GM19395 (cell line): ENCODE measurements around the gene CHAC2.
"Not testable (repeated sequence)": the region's sequence is repeated elsewhere in the genome, so short reads cannot be mapped to it uniquely, and the experiment has no call there.

ENCODE experiments used
- ATAC-seq: cut with Tn5 transposase; IDR thresholded peaks from one replicate; pipeline ENCODE4 v1.9.1; 2021; ENCODE audit warnings: mild to moderate bottlenecking, moderate library complexity; ENCODE audit not compliant: unreplicated experiment

The CHAC2 gene

GRCh38 chr2:53767405-53768241, at the start of gene CHAC2:
TSS of gene CHAC2 (plus strand) at chr2:53767804. CDS start at chr2:53767887, 83 bp downstream.
- peak; percentile 93 for ATAC-seq

DNA sequence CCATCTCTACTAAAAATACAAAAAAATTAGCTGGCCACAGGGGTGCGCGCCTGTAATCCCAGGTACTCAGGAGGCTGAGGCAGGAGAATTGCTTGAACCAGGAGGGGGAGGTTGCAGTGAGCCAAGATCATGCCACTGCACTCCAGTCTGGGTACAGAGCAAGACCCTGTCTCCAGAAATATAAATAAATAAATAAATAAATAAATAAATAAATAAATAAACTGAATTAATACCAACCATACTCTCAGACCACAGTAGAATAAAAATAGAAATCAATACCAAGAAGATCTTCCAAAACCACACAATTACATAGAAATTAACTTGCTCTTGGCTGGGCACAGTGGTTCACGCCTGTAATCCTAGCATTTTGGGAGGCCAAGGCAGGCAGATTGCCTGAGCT, 46.7 kb upstream of the CHAC2 start:
- not testable (repeated sequence) for ATAC-seq

GRCh38 chr2:53724536-53724935, 43.1 kb upstream of the CHAC2 start:
- ATAC-seq = no peak

DNA sequence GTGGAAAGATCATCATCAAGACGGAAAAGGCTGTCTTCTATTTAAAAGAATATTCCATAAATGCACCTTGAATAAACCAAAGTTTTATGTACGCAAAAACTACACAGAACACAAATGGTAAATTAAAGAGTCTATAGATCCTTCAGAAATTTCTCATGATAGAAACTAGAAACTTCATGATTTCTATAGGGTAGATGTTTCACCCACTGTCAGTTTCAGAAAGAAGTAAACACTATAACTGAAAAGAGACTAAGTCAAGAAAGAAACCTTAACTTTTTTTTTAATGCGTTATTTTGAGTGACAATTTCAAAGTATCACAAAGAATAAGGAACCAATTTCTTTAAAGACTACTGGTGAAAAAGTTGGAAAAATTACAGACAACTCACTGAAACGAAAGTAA, 41.9 kb upstream of the CHAC2 start:
- no peak for ATAC-seq

GRCh38 chr2:53727921-53728320, 39.7 kb upstream of the CHAC2 start:
- no peak for ATAC-seq

GRCh38 chr2:53729143-53729762, 38.4 kb upstream of the CHAC2 start:
- ATAC-seq = no peak

DNA sequence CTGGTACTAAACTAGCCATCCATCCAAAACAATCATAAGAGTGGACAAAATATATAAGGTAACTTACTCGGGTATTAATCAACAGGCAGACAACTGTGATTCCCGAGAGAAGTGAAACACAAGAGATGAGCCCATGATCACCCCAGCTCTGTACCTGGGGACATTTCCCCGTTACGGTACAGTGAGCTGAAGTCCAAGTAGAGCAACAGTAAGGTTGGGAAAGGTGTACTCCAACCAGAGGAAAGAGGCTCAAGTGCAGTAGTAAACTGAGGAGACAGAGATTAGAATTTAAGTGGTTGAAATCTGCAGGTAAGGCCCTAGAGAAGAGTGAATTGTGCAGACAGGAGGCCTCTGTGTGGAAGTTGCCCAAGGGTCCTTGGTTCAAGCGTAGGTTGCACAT, 30.5 kb upstream of the CHAC2 start:
- no peak for ATAC-seq

GRCh38 chr2:53739032-53739431, 28.6 kb upstream of the CHAC2 start:
- ATAC-seq = no peak

DNA sequence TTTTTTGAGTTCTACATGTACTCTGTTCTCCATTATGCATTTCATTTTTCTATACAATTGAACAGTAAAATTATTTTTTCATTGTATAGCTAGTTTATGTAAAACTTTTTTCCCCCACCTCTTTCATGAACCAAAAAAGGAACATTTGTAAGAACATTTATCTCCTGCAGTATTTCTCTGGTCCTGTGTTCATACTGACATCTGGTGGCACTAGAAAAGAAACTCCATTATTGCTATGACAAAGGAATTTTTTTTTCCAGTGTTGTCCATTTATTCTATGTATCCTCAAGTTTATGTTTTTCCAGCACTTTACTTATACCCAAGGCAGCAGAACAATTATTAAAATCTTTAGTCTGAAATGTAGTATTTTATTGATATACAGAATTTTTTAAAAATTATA, 27.4 kb upstream of the CHAC2 start:
- no peak for ATAC-seq

GRCh38 chr2:53744395-53745065, 23.1 kb upstream of the CHAC2 start:
- no peak for ATAC-seq

- ATAC-seq = peak; percentile 38
Observed at GRCh38 chr2:53750041-53750768, 17.4 kb upstream of the CHAC2 start.

DNA sequence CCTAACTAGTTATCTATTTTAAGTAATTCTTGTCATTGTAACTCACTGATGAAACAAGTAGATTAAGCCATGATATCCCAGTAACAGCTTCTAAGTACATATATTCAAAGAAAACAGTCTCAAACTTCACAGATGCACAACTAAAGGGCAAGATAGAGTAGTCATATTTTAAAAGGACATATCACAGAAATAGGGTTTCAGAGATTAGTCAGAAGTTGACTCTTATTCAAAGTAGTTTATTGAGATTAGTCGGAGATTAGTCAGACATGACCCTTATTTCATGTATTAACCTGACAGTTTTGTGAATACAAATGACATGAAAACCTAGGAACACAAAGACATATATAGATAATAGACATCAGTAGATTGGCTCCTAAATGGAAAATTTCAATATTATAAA, 15.9 kb upstream of the CHAC2 start:
- peak; percentile 95 for ATAC-seq

- ATAC-seq = no peak
Observed at GRCh38 chr2:53752385-53752784, 15.2 kb upstream of the CHAC2 start.

DNA sequence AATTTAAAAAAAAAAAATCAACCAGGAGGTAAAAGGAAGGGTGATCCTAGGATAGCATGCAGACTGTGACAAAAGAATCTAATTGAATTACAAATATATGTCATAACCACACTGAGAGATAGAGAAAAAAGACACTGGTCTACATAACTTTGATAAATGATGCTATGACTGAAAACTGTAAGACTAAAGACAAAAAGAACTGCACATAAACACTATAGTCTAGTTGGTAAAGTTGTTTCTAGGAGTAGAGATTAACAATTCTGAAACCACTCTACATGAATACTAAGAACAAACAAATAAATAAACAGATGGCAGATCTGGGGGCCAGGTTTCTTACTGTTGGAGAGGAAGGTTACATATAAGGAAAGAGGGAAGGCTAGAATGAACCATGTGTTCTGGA, 14.6 kb upstream of the CHAC2 start:
- no peak for ATAC-seq

DNA sequence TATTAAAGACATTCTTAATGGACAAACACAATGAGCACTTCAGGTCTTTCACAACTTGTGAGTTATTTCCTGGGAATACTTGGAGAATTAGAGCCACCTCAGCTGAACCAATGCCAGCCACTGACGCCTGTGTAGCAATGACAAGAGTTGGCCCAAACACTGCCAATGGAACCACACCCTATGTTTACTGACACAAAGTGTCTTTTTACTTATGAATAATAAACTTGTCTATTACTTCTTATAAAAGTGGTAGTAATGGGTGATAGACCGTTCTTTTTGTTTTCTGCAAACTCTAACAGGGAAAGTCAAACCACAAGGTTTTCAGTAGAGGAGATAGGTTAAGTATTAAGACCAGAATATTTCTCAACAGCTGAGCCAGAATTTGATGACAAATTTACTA, 12.5 kb upstream of the CHAC2 start:
- ATAC-seq = no peak

GRCh38 chr2:53756644-53757043, 11.0 kb upstream of the CHAC2 start:
- ATAC-seq = no peak

GRCh38 chr2:53757206-53757605, 10.4 kb upstream of the CHAC2 start:
- ATAC-seq = not testable (repeated sequence)

GRCh38 chr2:53765767-53766166, 1.8 kb upstream of the CHAC2 start:
- no peak for ATAC-seq

DNA sequence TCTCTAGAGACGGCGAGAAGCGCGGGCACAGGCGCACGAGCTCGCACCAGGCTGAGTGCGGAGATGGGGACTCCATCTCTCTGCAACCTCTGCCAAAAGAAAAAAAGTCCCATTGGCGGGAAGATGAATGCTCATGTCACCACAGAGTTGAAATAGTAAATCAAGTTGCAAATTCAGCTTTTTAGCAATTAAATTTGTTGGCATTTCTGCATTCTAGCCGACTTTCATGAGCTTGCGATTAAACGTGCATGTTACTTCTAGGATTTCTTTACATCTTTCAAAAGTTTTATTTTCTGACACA, 588 bp downstream of the CHAC2 start:
- peak; percentile 49 for ATAC-seq

- ATAC-seq = no peak
Observed at GRCh38 chr2:53769318-53769945, 1.8 kb downstream of the CHAC2 start.

GRCh38 chr2:53770264-53770663, 2.7 kb downstream of the CHAC2 start:
- ATAC-seq = no peak
